Vagina (tissue), 2 donors: Measurements from ENCODE around the gene CDC42EP3. TPM values are rescaled to one million over a fixed set of nuclear protein-coding genes. Genes with fewer than 3 reads are reported as not detected.

ENCODE experiments used
- DNase-seq, 2 donors: peaks; one replicate each; pipeline ENCODE4 v3.0.0-alpha.2; 2017; ENCODE audit errors: extremely low spot score in 2 of 2
- H3K27ac ChIP-seq: fragments of 200-600 bp; sonication (generic); one replicate; pipeline ENCODE4 v1.5.1; 2019
- H3K27me3 ChIP-seq: fragments of 200-600 bp; sonication (generic); one replicate; pipeline ENCODE4 v1.5.1; 2019
- H3K36me3 ChIP-seq, 2 donors: fragments of 200-600 bp; sonication (generic); one replicate each; pipeline ENCODE4 v1.5.1; 2017 to 2019
- H3K4me1 ChIP-seq: fragments of 200-600 bp; sonication (generic); one replicate; pipeline ENCODE4 v1.5.1; 2019
- H3K4me3 ChIP-seq, 2 donors: fragments of 200-600 bp; sonication (generic); 1 replicate in 1 of 2; 2 replicates in 1 of 2; pipeline ENCODE4 v1.5.1; 2016 to 2019
- H3K9me3 ChIP-seq: fragments of 200-600 bp; sonication (generic); one replicate; pipeline ENCODE4 v1.5.1; 2019
- POLR2A ChIP-seq, 2 donors: fragments of 450-650 bp; IDR thresholded peaks; one replicate each; pipeline ENCODE4 v1.6.1; 2017; ENCODE audit warnings: antibody characterized with exemption in 2 of 2, mild to moderate bottlenecking in 2 of 2, moderate library complexity in 2 of 2
- POLR2AphosphoS5 ChIP-seq, 2 donors: sonication (generic); formaldehyde crosslinking; IDR thresholded peaks; one replicate each; pipeline ENCODE4 v1.9.0; 2017; ENCODE audit warnings: antibody characterized with exemption in 2 of 2, mild to moderate bottlenecking in 2 of 2, low read depth in 1 of 2; ENCODE audit not compliant: insufficient read depth in 1 of 2
- intact Hi-C: fragments of 100-400 bp; cut with DNase I; formaldehyde crosslinking; loops from one replicate; pipeline ENCODE4 v1.15.1; 2023
- total RNA-seq: library from RNA; depleted of rRNA; stranded (reverse); fragments of >200 nt; gene quantifications from one replicate; pipeline ENCODE4 v1.2.3, GENCODE V29; 2016
- TF ChIP-seq, protein P1 (sequence below), 3 experiments: fragments of 450-650 bp in 2 of 3; fragments of 200-600 bp in 1 of 3; sonication (generic) in 1 of 3; IDR thresholded peaks; one replicate each; pipeline ENCODE4 v1.5.1; 2017 to 2019; ENCODE audit warnings: antibody characterized with exemption in 3 of 3, mild to moderate bottlenecking in 2 of 3, moderate library complexity in 2 of 3

CDC42EP3 gene
- total RNA-seq, 1 donor from 2014 or later = 44.4 TPM

GRCh38 chr2:37614061-37614738, 57.2 kb downstream of the CDC42EP3 start:
- intact Hi-C loops = no loop called here
- no peaks in the 10 kb centered on the region for H3K36me3 ChIP-seq
- TF ChIP-seq, protein P1, sequence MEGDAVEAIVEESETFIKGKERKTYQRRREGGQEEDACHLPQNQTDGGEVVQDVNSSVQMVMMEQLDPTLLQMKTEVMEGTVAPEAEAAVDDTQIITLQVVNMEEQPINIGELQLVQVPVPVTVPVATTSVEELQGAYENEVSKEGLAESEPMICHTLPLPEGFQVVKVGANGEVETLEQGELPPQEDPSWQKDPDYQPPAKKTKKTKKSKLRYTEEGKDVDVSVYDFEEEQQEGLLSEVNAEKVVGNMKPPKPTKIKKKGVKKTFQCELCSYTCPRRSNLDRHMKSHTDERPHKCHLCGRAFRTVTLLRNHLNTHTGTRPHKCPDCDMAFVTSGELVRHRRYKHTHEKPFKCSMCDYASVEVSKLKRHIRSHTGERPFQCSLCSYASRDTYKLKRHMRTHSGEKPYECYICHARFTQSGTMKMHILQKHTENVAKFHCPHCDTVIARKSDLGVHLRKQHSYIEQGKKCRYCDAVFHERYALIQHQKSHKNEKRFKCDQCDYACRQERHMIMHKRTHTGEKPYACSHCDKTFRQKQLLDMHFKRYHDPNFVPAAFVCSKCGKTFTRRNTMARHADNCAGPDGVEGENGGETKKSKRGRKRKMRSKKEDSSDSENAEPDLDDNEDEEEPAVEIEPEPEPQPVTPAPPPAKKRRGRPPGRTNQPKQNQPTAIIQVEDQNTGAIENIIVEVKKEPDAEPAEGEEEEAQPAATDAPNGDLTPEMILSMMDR (IDR thresholded peaks at IDR 0.05) = no peak
- TF ChIP-seq POLR2AphosphoS5 (IDR thresholded peaks at IDR 0.05; ENCODE audit: insufficient read depth in 1 of 2, low read depth in 1 of 2) = peak in 1 of 2 donors; percentile 42
- no peak for DNase-seq
- H3K4me3 ChIP-seq = no peak overlapping the region
- no peaks in the 10 kb centered on the region for H3K9me3 ChIP-seq
- peaks cover 27% of the 10 kb centered on the region for H3K4me1 ChIP-seq
- peak overlapping the region; percentile 9 for H3K27ac ChIP-seq
- no peaks in the 10 kb centered on the region for H3K27me3 ChIP-seq

DNA sequence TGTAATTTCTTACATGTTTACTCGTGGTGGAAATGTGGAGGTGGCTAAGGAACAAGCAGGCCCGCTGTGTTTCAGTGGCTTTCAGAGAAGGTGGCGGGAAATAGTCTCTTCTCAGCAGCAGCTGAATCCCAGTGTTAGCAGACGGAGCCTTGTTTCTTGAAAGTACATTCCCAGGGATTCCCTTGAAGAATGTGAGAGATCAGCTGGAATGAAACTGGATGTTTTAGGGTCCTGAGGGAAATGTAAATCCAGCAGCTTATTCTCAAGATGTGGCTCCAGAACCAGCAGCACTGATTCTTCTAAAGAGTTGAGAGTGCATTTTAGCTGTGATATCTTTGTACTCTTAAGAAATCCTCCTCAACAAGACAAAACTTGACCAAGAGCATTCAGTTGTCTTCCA, 59.1 kb downstream of the CDC42EP3 start:
- TF ChIP-seq POLR2A (IDR thresholded peaks at IDR 0.05) (no peak), POLR2AphosphoS5 (IDR thresholded peaks at IDR 0.05; ENCODE audit: insufficient read depth in 1 of 2, low read depth in 1 of 2) (no peak)
- TF ChIP-seq, protein P1 (IDR thresholded peaks at IDR 0.05) = no peak
- peak overlapping the region; percentile 22 for H3K27ac ChIP-seq
- H3K9me3 ChIP-seq = no peaks in the 10 kb centered on the region
- H3K36me3 ChIP-seq = no peaks in the 10 kb centered on the region
- no peak overlapping the region for H3K4me3 ChIP-seq
- H3K27me3 ChIP-seq = no peaks in the 10 kb centered on the region
- H3K4me1 ChIP-seq = peaks cover 27% of the 10 kb centered on the region
- no peak for DNase-seq
- intact Hi-C loops = no loop called here

DNA sequence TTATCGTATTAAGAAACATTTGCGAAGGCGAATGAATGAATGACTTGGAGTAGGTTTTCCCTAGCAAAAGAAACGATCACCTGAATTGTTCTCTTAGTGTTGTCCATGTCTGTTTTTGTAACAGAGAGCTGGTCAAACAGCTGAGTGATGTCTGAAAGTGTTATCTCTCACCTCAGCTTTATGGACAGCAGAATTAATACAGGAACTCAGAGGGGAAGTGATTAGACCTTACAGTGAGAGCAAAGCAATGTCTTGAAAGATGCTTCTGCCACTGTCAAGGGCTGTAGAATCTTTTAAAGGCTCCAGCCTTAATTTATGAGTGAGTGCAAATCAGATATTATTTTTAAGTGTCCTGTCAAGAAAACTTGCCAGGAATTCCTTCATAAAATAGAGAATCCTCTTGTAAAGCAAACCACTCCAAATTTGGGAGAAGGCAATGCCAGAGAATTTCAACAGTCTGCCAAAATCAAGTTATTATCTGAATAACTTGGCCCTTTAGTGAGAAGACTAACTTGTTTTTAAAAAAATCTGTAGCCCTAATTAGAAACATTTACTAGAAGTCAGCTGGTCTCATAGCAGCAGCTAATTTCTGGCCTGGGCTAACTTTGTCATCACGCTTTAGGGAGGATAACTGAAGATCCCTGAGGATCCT, 60.7 kb downstream of the CDC42EP3 start:
- no peaks in the 10 kb centered on the region for H3K9me3 ChIP-seq
- no peak overlapping the region for H3K27ac ChIP-seq
- peaks cover 27% of the 10 kb centered on the region for H3K4me1 ChIP-seq
- H3K36me3 ChIP-seq = no peaks in the 10 kb centered on the region
- DNase-seq = no peak
- TF ChIP-seq POLR2A (IDR thresholded peaks at IDR 0.05) = no peak
- peak in 1 of 2 donors; percentile 79 for TF ChIP-seq POLR2AphosphoS5 (IDR thresholded peaks at IDR 0.05; ENCODE audit: insufficient read depth in 1 of 2, low read depth in 1 of 2)
- intact Hi-C loops = no loop called here
- no peak overlapping the region for H3K4me3 ChIP-seq
- no peaks in the 10 kb centered on the region for H3K27me3 ChIP-seq

DNA sequence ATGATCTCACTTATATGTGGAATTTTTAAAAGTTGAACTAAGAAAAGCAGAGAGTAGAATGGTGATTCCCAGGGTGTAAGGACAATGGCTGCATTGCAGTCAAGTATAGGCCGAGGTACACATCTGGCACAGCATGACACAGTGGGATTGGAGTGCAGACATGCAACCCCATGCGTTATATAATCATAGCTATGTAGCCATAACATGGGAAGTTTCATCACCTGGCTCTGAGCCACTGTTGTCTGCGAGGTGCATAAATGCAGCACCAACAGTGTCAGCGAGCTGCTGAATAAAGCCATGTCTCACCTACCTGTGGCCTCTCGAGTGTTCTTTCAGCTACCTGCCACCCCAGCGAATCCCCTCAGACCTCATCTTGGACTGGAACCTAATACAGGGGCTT, 61.7 kb downstream of the CDC42EP3 start:
- no peak for DNase-seq
- no peaks in the 10 kb centered on the region for H3K27me3 ChIP-seq
- no peaks in the 10 kb centered on the region for H3K9me3 ChIP-seq
- no peak overlapping the region for H3K4me3 ChIP-seq
- intact Hi-C loops = no loop called here
- no peak overlapping the region for H3K27ac ChIP-seq
- TF ChIP-seq, protein P1 (IDR thresholded peaks at IDR 0.05) = no peak
- TF ChIP-seq POLR2AphosphoS5 (IDR thresholded peaks at IDR 0.05; ENCODE audit: insufficient read depth in 1 of 2, low read depth in 1 of 2) = no peak
- TF ChIP-seq POLR2A (IDR thresholded peaks at IDR 0.05) = no peak
- H3K36me3 ChIP-seq = no peaks in the 10 kb centered on the region
- peaks cover 27% of the 10 kb centered on the region for H3K4me1 ChIP-seq

GRCh38 chr2:37604716-37605115, 66.7 kb downstream of the CDC42EP3 start:
- TF ChIP-seq POLR2AphosphoS5 (IDR thresholded peaks at IDR 0.05; ENCODE audit: insufficient read depth in 1 of 2, low read depth in 1 of 2) (no peak), POLR2A (IDR thresholded peaks at IDR 0.05) (no peak)
- TF ChIP-seq, protein P1 (IDR thresholded peaks at IDR 0.05) = no peak
- H3K27ac ChIP-seq = no peak overlapping the region
- no peak for DNase-seq
- no peaks in the 10 kb centered on the region for H3K36me3 ChIP-seq
- no peak overlapping the region for H3K4me3 ChIP-seq
- no peaks in the 10 kb centered on the region for H3K27me3 ChIP-seq
- H3K9me3 ChIP-seq = no peaks in the 10 kb centered on the region
- intact Hi-C loops = no loop called here
- no peaks in the 10 kb centered on the region for H3K4me1 ChIP-seq
